Muscle layer of duodenum (tissue), 2 donors: ENCODE measurements around the gene ACTR3C.
"Not testable (repeated sequence)": the region's sequence is repeated elsewhere in the genome, so short reads cannot be mapped to it uniquely, and the experiment has no call there.

ENCODE experiments used
- H3K27ac ChIP-seq: one replicate; pipeline ENCODE4 v1.7.0; 2013; ENCODE audit warnings: mild to moderate bottlenecking, low read length
- H3K27me3 ChIP-seq: one replicate; pipeline ENCODE4 v1.7.0; 2013; ENCODE audit warnings: low read depth, mild to moderate bottlenecking, control low read depth, low read length
- H3K36me3 ChIP-seq, 2 donors: one replicate each; pipeline ENCODE4 v1.7.0; 2013; ENCODE audit warnings: low read length in 2 of 2, control low read depth in 1 of 2, mild to moderate bottlenecking in 1 of 2; ENCODE audit not compliant: insufficient read depth in 2 of 2, control insufficient read depth in 1 of 2
- H3K4me1 ChIP-seq, 2 donors: one replicate each; pipeline ENCODE4 v1.7.0; 2013; ENCODE audit warnings: low read length in 2 of 2, mild to moderate bottlenecking in 2 of 2, control low read depth in 1 of 2, moderate library complexity in 1 of 2; ENCODE audit not compliant: insufficient read depth in 2 of 2, control insufficient read depth in 1 of 2
- H3K4me3 ChIP-seq, 2 donors: one replicate each; pipeline ENCODE4 v1.7.0; 2013; ENCODE audit warnings: low read length in 2 of 2, low read depth in 1 of 2, mild to moderate bottlenecking in 1 of 2
- H3K9me3 ChIP-seq, 2 donors: one replicate each; pipeline ENCODE4 v1.7.0; 2013; ENCODE audit warnings: low read length in 2 of 2, control low read depth in 1 of 2, mild to moderate bottlenecking in 1 of 2; ENCODE audit not compliant: control insufficient read depth in 1 of 2
- donor health status: healthy.

Gene ACTR3C

DNA sequence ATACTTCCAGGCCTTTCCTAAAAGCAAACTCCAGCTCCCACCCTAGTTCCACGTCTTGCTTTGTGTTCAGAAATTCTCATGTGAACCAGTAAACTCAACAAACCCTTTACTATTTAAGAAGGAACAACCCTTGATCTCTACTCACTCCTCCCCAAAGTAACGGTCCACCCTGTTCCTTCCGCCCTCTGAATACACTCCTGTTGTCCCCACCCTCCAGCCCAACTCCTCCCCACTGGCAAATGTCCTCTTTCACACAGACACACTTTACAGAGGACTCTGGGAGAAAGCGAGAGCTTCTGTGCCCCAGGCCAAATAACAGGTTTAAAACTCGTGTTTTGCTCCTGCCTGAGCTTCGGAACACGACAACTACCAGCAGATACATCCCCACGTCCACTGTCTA, 55.1 kb downstream of the ACTR3C start:
- not testable (repeated sequence) for H3K36me3 ChIP-seq, H3K9me3 ChIP-seq, H3K27ac ChIP-seq, H3K27me3 ChIP-seq, H3K4me1 ChIP-seq, H3K4me3 ChIP-seq

DNA sequence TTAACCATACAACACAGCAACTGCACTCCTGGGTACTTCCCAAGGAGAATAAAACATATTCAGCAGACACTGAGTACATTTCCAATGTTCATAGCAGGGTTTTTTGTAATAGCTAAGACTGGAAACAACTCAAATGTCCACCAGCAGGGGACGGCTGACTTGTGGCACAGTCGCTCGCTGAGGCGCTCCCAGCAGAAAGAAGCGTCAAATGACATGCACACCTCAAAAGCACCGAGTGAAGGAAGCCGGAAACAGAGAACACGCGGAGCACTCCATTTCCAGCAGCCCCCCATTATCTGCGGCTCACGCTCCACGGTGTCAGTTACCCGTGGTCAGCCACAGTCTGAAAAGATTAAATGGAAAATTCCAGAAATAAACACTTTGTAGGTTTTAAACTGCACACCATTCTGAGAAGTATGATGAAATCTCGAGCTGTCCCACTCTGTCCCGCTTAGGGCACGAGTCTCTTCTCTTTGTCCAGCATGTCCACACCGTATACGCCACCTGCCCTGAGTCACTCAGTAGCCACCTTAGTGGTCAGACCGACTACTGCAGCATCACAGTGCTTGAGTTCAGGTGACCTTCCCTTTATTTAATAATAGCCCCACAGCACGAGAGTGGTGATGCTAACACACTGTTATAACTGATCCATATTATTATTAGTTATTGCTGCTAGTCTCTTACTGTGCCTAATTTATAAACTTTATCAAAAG, 56.2 kb downstream of the ACTR3C start:
- H3K9me3 ChIP-seq, H3K36me3 ChIP-seq, H3K27me3 ChIP-seq, H3K4me1 ChIP-seq, H3K4me3 ChIP-seq, H3K27ac ChIP-seq: not testable (repeated sequence)

DNA sequence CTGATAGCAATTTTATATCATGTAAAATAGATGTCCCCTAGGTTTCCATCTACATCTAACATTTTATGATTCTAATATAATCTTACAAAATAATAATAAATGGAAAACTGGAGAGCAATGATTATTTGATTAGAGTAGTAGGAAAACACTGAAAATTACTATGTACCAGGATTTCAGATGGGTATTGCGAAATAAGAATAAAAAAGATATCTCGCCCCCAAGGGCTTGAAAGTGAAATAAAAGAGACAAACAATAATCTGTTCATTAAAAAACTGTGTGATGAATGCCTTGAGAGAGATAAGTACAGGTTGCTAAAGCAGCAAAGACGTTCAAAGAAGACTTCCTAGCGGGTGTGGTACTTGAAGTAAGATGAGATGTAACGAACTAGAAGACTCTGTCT, 60.7 kb downstream of the ACTR3C start:
- not testable (repeated sequence) for H3K27ac ChIP-seq, H3K9me3 ChIP-seq, H3K4me3 ChIP-seq, H3K4me1 ChIP-seq, H3K36me3 ChIP-seq, H3K27me3 ChIP-seq

DNA sequence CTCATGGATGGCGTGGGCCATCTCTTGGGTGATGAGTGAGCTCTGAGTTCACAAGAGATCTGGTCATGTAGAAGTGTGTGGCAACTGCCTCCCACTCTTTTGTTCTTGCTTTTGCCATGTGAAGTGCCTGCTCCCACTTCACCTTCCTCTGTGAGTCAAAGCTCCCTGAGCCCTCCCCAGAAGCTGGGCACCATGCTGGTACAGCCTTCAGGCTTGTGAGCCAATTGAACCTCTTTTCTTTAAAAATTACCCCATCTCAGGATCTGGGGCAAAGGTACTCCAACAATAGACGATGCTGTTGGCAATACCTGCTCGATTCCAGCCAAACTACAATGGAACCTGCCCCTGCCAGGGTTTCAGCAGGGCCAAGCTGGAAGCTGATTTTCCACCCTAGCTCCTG, 75.6 kb downstream of the ACTR3C start:
- H3K4me1 ChIP-seq, H3K27me3 ChIP-seq, H3K27ac ChIP-seq, H3K9me3 ChIP-seq, H3K4me3 ChIP-seq, H3K36me3 ChIP-seq: not testable (repeated sequence)

DNA sequence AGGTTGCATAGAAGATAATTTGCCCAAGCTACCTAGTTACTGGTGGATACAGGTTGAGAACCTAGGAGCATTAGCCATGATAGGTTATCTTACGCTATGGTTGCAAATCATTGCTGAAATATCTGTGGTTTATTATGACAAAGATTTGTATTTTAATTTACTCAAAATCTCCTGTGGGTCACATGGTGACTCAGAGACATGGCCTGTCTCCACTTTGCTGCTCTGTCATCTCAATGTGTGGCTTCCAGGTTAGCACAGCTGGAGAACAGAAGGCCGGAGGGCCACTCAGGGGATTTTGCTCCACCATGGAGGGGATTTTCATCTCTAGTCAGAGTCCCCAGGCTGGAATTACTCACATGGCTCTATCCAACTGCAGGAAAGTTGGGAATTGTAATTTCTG, 78.1 kb downstream of the ACTR3C start:
- not testable (repeated sequence) for H3K4me1 ChIP-seq, H3K9me3 ChIP-seq, H3K27me3 ChIP-seq, H3K4me3 ChIP-seq, H3K27ac ChIP-seq, H3K36me3 ChIP-seq

DNA sequence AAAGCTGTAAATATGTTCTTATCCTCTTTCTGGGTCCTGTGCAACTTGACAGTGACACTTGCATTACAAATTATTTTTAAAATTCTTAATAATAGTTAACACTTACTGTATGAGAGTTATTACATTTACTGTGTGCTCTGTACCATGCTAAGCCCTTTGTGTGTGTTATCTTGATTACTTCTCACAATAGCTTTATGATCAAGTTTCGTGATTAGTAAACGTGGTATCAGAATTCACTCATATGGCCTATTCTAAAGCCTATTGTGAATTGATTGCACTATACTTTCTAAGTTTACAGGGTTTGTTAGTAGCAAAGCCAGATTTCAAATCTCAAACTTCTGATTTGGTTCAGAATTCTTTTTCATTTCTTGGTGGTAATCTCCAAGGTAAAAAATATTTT, 80.4 kb downstream of the ACTR3C start:
- not testable (repeated sequence) for H3K36me3 ChIP-seq, H3K4me3 ChIP-seq, H3K4me1 ChIP-seq

DNA sequence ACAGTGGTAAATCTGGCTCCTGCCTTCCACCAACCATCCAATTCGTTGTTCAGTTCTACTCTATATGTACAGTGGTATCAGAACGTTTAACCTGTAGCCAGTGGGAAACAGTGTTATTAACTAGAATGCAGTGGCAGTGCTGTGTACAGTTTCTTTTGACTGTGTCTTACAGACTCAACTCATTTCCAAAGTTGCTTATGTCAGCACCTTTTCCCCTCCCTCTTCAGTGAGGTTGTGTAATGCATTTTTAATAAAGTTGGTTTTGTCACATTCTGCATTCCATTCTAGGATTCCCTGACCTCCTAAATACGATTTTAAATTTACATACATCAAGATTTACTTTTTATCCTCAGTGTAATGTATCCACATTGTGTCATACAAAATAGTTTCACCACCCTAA, 97.9 kb downstream of the ACTR3C start:
- H3K27me3 ChIP-seq, H3K27ac ChIP-seq, H3K4me1 ChIP-seq, H3K36me3 ChIP-seq, H3K9me3 ChIP-seq, H3K4me3 ChIP-seq: not testable (repeated sequence)

More for the DNA sequence above, 80.4 kb downstream of the ACTR3C start:
- not testable (repeated sequence) for H3K9me3 ChIP-seq, H3K27me3 ChIP-seq, H3K27ac ChIP-seq

DNA sequence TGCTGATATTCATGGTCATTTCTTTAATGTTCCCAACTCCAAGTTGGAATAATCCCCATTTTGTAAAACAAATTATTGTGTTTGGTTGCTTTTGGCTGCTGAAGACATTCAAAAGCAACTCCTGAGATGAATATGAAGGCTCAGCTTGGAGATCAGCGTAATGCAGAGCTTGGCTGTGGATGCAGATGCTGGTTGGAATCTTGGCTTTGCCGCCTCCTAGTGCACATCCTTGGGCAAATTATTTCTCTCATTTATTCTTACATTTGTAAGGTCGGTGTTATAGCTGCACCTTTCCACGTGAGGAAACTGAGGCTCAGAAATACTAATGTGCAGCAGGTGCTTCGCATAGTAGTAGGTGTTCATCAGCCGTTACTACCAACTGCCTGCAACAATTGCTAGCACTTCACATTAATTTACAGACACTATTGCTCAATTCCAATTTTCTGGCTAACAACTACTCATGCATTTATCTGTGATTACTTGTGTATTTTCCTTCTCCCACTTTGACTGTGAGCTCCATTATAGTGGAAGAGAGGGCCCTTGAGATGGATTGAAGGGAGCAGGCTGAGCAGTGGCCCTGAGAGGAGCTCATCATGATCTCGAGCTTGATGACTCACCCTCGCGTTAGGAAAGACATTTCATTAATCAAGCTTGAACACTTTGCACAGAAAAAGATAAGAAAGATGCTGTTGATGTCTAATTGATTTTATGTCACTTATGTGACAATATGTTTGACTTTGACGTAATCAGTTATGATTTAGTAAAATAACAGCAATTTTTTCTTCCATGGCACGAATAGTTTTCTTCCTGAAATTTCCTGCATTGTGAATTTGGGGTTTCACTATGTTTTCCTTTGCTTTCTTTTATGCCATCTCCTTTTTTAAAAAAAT, 101.0 kb downstream of the ACTR3C start:
- not testable (repeated sequence) for H3K27ac ChIP-seq

DNA sequence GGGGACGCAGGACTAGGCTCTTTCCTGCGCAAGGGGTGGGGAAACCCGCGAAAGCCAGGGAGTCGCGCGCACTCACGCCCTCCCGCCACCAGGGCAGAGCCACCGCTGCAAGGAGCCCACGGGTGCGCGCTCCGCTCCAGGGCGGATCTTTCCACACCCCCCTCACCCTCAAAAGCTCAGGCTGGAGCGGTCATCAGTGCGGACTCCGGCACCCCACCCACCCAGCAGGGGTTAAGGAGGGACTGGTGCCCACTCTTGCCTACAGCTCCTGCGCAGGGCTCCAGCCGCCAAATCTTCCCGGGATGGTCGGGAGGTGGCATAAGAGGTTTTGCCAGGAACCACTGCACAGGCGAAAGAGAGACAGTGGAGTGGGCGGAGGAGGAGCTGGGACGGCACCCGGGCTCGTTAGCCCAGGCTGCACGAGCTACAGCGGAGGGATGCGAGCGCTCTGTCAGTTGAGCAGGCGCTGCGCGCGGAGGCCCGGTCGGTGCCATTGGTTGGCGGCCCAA, 102.6 kb downstream of the ACTR3C start:
- H3K9me3 ChIP-seq, H3K27me3 ChIP-seq, H3K36me3 ChIP-seq, H3K27ac ChIP-seq, H3K4me1 ChIP-seq: not testable (repeated sequence)
- H3K4me3 ChIP-seq: peak overlapping the region in 1 of 2 donors; percentile 50

More for the DNA sequence above, 101.0 kb downstream of the ACTR3C start:
- not testable (repeated sequence) for H3K36me3 ChIP-seq, H3K4me3 ChIP-seq, H3K4me1 ChIP-seq, H3K27me3 ChIP-seq, H3K9me3 ChIP-seq

DNA sequence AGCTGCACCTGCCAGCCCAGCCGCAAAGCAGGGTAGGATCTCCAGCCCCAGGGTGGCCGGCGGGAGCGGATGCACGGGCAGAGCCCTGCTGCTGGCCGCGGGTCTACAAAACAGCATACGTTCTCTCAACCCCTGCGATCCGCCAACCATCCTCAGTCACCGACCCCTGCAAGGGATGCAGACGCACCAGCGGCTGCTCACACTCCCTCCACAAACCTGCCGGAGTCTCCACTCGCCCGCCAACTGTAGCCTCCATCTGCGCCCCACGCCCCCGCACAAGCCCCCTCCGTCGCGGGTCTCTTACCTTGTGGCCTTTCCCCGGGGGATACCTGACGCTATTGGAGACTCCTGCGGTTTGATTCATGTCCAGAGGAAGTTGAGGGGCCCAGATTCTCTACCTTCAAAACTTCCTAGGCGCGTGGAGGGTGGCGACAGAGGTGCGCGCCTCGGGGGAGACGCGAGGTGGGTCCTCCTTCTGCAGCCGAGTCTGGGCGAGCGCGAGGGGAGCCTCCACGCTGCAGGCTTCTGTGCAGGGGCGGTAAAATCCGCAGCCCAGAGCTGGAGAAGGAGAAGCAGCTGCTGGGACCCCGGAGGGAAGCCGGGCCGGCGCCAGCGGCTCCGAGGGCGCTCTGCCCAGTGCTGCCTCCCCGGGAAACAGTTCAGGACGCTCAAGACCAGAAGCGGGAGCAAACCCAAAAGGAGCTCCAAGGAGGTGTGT, 103.2 kb downstream of the ACTR3C start:
- H3K4me1 ChIP-seq, H3K27me3 ChIP-seq, H3K9me3 ChIP-seq, H3K27ac ChIP-seq, H3K36me3 ChIP-seq: not testable (repeated sequence)
- peak overlapping the region in 1 of 2 donors; percentile 50 for H3K4me3 ChIP-seq

DNA sequence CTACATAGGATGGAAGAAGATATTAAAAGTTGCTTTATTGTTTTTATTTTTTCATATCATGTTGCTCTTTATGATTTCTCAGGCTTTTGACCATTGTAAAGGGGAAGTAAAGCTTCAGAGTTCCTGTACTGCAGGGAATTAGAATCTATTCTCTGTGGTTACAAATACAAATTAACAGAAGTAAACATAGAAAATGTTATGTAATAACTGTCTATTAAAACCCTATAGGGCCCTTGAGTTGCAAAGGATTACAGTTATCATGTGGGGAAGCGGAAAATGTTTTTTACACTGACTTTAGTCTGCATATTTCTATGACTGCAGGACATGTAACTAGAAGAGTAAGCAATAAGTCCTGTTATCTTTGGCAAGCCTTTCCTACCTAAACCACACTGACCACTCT, 116.5 kb downstream of the ACTR3C start:
- not testable (repeated sequence) for H3K4me3 ChIP-seq, H3K27ac ChIP-seq, H3K36me3 ChIP-seq, H3K4me1 ChIP-seq, H3K9me3 ChIP-seq, H3K27me3 ChIP-seq
